ENCODE measurements around the gene MACROH2A2. TPM values are rescaled to one million over a fixed set of nuclear protein-coding genes. Genes with fewer than 3 reads are reported as not detected.

MACROH2A2 gene
- total and polyA plus RNA-seq, 2 experiments from 2014 or later: 11.6 to 16.2 TPM

- TF ChIP-seq REST (IDR thresholded peaks at IDR 0.05; ENCODE audit: unreplicated experiment) (no peak), EZH2phosphoT487 (IDR thresholded peaks at IDR 0.05; ENCODE audit: unreplicated experiment) (no peak), EZH2 (IDR thresholded peaks at IDR 0.05; ENCODE audit: low read depth, unreplicated experiment) (no peak), CREB1 (CRISPR knock-in tag; IDR thresholded peaks at IDR 0.05; ENCODE audit: low read depth) (no peak), STAT1 (IDR thresholded peaks at IDR 0.05; ENCODE audit: unreplicated experiment) (no peak), ZNF331 (CRISPR knock-in tag; IDR thresholded peaks at IDR 0.05; ENCODE audit: low read depth) (no peak)
Observed at GRCh38 chr10:70088308-70088698, 35.7 kb downstream of the MACROH2A2 start (continued).

GRCh38 chr10:70090013-70090412 lies 37.4 kb downstream of the MACROH2A2 start:
- no peaks in the 10 kb centered on the region for H3K9me3 Mint-ChIP-seq
- H3K4me1 Mint-ChIP-seq: peaks cover 2% of the 10 kb centered on the region; the same call in 1 of the 3 replicates
- no peak overlapping the region for H3K27ac Mint-ChIP-seq
- Histone ChIP-seq H3K27ac (ENCODE audit: low read depth) (no peak overlapping the region), H3K4me3 (no peak overlapping the region), H3K36me3 (ENCODE audit: insufficient read depth) (no peaks in the 10 kb centered on the region), H2AFZ (no peak overlapping the region), H4K20me1 (replicated peaks; ENCODE audit: insufficient read depth) (no peaks in the 10 kb centered on the region), H3K4me1 (ENCODE audit: insufficient read depth) (no peaks in the 10 kb centered on the region), H3K27me3 (ENCODE audit: insufficient read depth) (no peaks in the 10 kb centered on the region), H3K79me2 (replicated peaks; ENCODE audit: insufficient read depth) (no peaks in the 10 kb centered on the region), H3F3A (replicated peaks; ENCODE audit: low read depth) (no peaks in the 10 kb centered on the region), H3K4me2 (no peak overlapping the region), H3K9me2 (ENCODE audit: insufficient read depth) (no peaks in the 10 kb centered on the region)
- DNase-seq (ENCODE audit: low spot score): no peak
- peaks cover 2% of the 10 kb centered on the region for H3K27me3 Mint-ChIP-seq (ENCODE audit: insufficient read depth, low read depth, poor library complexity)
- H3K36me3 Mint-ChIP-seq (ENCODE audit: low read depth): peaks cover 16% of the 10 kb centered on the region
- ATAC-seq: no peak
- no peak overlapping the region for H3K4me3 Mint-ChIP-seq
- TF ChIP-seq ZNF462 (CRISPR knock-in tag; IDR thresholded peaks at IDR 0.05) (no peak), POLR2AphosphoS5 (IDR thresholded peaks at IDR 0.05; ENCODE audit: low read depth) (no peak), EZH2 (IDR thresholded peaks at IDR 0.05; ENCODE audit: low read depth, unreplicated experiment) (no peak), STAT1 (IDR thresholded peaks at IDR 0.05; ENCODE audit: unreplicated experiment) (no peak), ZNF114 (CRISPR knock-in tag; IDR thresholded peaks at IDR 0.05) (no peak), CREB1 (CRISPR knock-in tag; IDR thresholded peaks at IDR 0.05; ENCODE audit: low read depth) (no peak), CTCF (conservative IDR thresholded peaks at IDR 0.05; ENCODE audit: low read depth in 2 of 2) (no peak), EZH2phosphoT487 (IDR thresholded peaks at IDR 0.05; ENCODE audit: unreplicated experiment) (no peak)
- TF ChIP-seq, protein P1, sequence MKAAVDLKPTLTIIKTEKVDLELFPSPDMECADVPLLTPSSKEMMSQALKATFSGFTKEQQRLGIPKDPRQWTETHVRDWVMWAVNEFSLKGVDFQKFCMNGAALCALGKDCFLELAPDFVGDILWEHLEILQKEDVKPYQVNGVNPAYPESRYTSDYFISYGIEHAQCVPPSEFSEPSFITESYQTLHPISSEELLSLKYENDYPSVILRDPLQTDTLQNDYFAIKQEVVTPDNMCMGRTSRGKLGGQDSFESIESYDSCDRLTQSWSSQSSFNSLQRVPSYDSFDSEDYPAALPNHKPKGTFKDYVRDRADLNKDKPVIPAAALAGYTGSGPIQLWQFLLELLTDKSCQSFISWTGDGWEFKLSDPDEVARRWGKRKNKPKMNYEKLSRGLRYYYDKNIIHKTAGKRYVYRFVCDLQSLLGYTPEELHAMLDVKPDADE (IDR thresholded peaks at IDR 0.05): no peak

Data from GM23338 (cell line).